GM12865 (cell line): ENCODE data around the gene CA5A.

Experiments used
- DNase-seq: peaks from one replicate; pipeline ENCODE4 v3.0.0; 2010; ENCODE audit warnings: low read depth
- H3K4me3 ChIP-seq: 2 replicates; pipeline ENCODE4 v1.5.1; 2011; ENCODE audit warnings: mild to moderate bottlenecking, low read depth, low read length, control low read depth
- CTCF ChIP-seq: IDR thresholded peaks from 2 replicates; pipeline ENCODE4 v1.5.1; 2011; ENCODE audit warnings: low read length, control low read depth, low read depth, inconsistent platforms; ENCODE audit not compliant: insufficient read depth; ENCODE audit errors: missing control alignments

The CA5A gene

GRCh38 chr16:87842209-87842869 lies 94.0 kb downstream of the CA5A start:
- no peak for TF ChIP-seq CTCF
- H3K4me3 ChIP-seq = no peak overlapping the region
- DNase-seq = no peak

GRCh38 chr16:87841340-87842208 lies 94.8 kb downstream of the CA5A start:
- no peak for TF ChIP-seq CTCF
- no peak for DNase-seq
- no peak overlapping the region for H3K4me3 ChIP-seq

- TF ChIP-seq CTCF = no peak
- DNase-seq = no peak
- no peak overlapping the region for H3K4me3 ChIP-seq
Observed at GRCh38 chr16:87840271-87840978, 95.9 kb downstream of the CA5A start.

- H3K4me3 ChIP-seq = no peak overlapping the region
- TF ChIP-seq CTCF = no peak
- no peak for DNase-seq
Observed at GRCh38 chr16:87839542-87840270, 96.6 kb downstream of the CA5A start.

- TF ChIP-seq CTCF = no peak
- no peak for DNase-seq
- H3K4me3 ChIP-seq = no peak overlapping the region
Observed at GRCh38 chr16:87838643-87839541, 97.4 kb downstream of the CA5A start.
